ACHN (cell line): ENCODE results near the gene SUPT3H.
"Not testable (repeated sequence)": the region's sequence is repeated elsewhere in the genome, so short reads cannot be mapped to it uniquely, and the experiment has no call there.

Experiments used
- DNase-seq: peaks from one replicate; pipeline ENCODE4 v3.0.0-alpha.2; 2015
- in situ Hi-C: cut with HindIII; loops from 2 replicates; pipeline ENCODE4 v1.10.0; 2017; ENCODE audit warnings: low sequenced_read_pairs, low pct_ligation_motif_present, low pct_unique_long_range_greater_than_20kb

Gene SUPT3H

DNA sequence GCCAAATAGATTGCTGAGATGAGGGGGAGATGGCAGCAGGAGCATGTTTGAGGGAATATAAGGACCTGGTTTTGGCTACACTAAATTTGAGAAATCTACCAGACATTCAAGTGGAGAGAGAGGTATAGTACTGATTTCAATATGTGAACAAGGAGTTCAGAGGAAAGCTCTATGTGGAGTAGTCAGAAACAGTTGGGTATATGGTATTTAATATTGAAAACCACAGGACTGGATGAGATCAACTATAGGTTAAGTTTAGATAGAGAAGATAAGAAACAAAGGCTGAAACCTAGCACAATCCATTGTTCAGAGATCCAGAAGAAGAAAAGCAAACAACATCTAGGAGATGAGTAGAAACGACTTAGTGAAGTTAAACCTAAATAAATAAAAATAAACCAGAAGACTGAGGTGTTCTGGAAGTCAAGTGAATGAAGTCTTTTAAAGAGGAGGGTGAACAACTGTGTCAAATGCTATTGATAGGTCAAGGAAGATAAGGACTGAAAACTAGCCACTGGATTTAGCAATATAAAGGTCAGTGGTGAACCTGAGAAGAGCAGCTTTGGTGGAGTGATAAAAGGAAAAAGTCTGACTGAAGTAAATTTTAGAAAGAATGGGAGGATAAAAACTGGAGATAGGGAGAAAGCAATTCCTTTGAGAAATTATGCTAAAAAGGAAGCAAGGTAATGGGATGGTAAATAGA lies 170.8 kb downstream of the SUPT3H start:
- in situ Hi-C loops: no loop called here
- no peak for DNase-seq

DNA sequence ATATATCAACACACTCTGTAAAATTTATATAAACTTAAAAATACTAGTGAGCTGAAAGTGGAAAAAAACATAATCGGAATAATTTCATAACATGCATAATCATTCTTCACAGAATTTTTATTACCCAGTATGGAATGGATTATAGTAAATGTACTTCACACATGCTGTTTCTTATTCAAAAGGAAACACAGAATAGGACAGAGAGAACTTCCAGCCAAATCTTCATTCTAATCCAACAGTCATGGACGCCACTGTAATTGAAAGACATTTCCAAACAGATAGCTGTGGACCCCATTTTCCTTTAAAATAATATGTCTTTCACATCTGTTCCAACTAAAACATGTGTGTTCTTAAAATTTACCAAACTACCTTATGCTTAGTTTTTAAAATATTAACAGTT lies 176.2 kb downstream of the SUPT3H start:
- in situ Hi-C loops: no loop called here
- DNase-seq: no peak

DNA sequence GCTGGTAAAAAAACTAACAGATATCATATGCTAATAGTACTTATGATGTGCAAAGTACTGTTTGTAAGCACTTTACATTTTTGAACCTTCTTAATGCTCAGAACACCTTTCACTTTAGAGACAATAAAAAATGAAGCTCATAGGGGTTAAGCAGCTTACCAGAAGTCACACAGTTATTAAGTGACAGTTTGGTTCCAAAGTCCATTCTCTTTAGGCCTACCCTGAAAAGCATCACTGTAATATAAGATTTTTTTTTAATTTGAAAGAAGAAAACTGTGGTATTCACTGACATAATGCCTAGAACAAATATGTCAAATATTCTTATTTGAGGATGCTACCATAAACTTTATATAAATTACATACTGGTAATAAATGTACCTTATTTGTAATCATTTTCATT lies 177.2 kb downstream of the SUPT3H start:
- peak; percentile 11 for DNase-seq
- in situ Hi-C loops: no loop called here

DNA sequence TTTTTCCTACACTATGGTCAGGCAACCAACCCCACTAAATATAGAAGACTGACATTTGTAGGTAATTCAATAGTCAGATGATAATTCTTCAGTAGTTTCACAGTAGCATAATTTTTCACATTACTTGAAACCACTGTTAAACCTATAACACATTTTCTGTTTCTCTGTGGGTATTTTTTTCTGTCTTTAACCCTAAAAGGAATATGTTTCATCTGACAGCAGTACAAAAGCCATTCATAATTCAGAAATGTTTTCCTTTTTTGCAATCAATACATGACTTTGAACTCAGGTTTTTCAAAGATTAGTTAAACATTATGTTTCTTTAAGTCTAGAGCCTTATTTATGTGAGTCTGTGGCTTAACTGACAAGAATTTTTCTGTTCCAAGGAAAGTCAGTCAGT lies 178.2 kb downstream of the SUPT3H start:
- in situ Hi-C loops: no loop called here
- no peak for DNase-seq

DNA sequence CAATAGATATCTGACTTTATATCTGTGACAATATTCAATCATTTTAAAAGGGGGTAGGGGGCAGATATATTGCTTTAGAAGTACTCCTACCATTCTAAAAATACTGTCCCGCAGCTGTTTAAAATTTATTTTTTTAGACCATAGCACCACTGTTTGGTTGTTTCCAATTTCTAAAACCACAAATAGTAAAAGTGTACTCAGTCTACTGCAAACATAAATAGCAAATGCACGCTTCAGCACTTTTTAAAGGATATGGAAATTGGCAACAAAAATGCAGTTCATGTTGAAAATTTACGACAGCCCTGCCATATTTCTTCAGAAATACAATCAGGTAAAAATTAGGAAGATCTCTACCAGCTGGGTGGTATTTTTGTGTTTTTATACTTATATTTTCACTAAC lies 181.6 kb downstream of the SUPT3H start:
- in situ Hi-C loops: no loop called here
- DNase-seq: no peak

DNA sequence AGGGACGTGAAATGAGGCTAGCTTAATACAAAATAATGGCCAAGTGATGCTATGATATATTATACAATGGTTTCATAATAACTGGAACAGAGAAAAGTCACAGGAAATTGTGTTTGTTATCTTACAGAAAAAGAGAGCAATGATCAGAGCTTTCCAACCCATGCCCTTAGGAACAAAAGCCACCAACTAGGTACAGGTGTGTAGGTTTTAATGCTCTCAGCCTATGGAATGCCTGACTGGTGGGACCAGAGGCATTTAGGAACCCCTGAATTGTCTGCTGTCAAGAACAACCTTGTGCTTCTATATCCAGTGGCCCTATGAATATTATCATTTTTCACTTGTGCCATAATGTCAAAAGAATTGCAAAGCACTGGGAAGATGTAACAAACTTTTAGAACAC lies 182.6 kb downstream of the SUPT3H start:
- no peak for DNase-seq
- in situ Hi-C loops: no loop called here

DNA sequence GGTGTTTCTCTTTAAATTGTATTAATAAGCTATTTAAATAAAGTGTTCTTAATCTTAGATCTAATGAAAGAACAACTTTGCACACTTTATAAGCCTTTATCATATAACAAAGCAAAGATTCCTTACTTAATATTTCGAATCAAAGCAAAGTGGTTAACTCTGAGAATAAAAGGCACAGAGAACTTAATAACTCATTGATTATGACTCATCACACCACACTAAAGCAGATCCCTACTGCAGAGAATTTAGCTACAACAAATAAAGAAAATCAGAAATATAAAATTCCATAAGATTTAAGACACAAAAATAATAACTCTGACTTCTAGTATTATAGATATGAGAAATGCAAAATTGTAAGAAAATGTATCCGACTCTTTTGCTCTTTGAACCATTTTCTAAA lies 185.2 kb downstream of the SUPT3H start:
- in situ Hi-C loops: no loop called here

DNA sequence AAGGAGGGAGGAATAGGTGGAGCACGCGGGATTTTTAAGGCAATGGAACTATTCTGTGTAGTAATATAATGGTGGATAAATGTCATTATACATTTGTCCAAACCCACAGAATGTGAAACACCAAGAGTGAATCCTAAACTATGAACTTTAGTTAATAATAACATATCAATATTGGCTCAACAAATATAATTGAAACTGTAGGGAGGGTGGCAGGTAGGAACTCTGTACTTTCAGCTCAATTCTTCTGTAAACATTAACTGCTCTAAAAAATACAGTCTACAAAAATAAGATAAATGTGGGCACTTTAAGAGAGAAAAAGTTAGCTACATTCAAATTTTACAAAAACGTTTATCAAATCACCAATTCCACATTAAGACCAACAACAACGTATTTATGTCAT lies 186.3 kb downstream of the SUPT3H start:
- in situ Hi-C loops: no loop called here

More for the DNA sequence above, 185.2 kb downstream of the SUPT3H start:
- peak; percentile 20 for DNase-seq

DNA sequence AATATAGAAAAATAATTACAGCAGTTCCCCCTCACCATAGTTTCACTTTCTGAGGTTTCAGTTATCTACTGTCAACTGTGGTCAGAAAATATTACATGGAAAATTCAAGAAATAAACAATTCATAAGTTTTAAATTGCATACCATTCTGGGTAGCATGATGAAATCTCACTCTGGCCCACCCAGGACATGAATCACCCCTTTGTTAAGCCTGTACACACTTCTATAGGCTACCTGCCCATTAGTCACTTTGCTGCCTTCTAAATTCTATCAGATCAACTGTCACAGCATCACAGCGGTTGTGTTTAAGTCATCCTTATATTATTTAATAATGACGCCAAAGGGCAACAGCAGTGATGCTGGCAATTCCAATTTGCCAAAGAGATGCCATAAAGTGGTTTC lies 189.9 kb downstream of the SUPT3H start:
- in situ Hi-C loops: no loop called here
- DNase-seq: no peak

More for the DNA sequence above, 186.3 kb downstream of the SUPT3H start:
- DNase-seq: no peak

DNA sequence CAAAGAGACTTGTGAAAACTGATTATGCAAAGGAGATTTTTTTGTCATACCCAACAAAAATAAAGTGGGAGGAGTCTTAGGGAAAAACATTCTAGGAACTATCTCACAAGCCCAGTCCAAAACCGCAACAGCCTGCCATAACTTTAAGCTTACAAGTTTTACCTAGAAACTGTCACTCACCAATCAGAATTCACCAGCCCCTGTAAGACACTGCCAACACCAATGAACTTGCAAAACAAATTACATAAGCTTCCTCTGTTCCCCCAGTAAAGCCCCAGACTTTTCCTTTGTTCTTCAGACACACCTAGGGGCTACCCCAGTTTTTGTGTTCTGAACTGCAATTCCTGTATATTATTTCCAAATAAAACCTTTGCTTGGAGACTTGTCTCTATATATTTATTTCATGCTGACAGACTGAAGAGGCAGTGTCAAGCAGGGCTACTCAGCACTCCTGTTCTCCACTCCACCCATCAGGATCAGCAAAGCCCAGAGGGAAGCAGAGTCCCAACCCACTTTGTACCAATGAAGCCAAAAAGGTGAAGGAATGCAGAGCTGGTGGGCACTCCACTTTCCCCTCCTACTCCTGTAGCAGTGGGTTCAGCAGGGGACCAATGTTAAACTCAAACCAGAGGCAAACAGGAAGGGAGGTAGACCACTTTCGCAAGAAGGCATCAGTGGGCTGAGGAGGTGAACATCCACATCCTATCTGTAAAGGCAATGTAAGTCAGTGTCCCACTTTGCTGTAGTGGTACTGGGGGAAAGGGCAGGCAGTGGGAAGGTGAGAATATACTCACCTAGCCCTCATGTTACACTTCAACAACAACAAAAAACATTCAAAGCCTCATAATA lies 192.1 kb downstream of the SUPT3H start:
- DNase-seq: no peak
- in situ Hi-C loops: no loop called here

DNA sequence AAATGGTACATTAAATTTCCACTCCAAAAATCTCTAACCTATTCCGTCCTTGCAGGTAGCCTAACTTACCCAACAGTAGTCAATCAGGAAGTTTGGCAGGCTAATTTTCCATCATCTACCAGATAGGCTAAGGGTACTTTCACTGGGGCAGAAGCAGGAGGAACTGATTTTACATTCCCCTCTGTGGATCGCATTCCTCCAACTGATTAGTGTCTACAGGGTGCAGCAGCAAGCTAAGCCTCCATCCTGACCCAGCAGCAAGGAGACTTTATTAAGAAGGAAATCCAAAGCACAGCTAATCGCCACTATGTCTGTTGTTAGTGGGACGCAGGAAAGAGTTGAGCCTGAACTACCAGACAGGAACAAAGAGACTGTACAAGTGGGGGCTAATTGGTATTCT lies 192.8 kb downstream of the SUPT3H start:
- no peak for DNase-seq
- in situ Hi-C loops: no loop called here

DNA sequence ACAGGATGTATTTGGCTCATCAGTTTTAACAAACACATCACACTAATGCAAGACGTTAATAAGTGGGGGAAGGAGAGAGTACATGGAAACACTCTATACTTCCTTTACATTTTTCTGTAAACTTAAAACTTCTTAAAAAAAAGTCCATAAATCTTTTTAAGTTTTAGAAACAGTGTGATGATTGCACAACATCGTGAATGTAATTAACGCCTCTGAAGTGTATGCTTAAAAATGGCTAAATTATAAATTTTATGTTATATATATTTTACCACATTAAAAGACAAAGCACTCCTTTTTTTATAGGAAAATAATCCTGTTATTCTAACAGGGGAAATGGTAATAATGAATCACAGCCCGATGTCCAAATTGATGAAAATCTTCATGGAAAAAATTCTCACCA lies 193.7 kb downstream of the SUPT3H start:
- no peak for DNase-seq
- in situ Hi-C loops: no loop called here

DNA sequence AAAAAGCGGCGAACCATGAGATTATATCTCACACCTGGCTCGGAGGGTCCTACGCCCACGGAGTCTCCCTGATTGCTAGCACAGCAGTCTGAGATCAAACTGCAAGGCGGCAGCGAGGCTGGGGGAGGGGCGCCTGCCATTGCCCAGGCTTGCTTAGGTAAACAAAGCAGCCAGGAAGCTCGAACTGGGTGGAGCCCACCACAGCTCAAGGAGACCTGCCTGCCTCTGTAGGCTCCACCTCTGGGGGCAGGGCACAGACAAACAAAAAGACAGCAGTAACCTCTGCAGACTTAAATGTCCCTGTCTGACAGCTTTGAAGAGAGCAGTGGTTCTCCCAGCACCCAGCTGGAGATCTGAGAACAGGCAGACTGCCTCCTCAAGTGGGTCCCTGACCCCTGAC lies 201.4 kb downstream of the SUPT3H start:
- in situ Hi-C loops, DNase-seq: not testable (repeated sequence)

DNA sequence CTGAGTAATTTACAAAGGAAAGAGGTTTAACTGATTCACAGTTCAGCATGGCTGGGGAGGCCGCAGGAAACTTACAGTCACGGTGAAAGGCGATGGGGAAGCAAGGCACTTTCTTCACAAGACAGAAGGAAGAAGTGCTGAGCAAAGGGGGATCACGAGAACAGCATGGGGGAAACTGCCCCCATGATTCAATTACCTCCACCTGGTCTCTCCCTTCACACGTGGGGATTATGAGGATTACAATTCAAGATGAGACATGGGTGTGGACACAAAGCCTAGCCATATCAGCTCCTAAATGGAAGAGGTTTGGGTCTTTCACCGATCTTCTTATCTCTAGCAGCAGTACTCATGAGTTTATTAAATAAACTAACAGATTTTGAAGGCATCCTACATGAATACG lies 202.5 kb downstream of the SUPT3H start:
- no peak for DNase-seq
- in situ Hi-C loops: no loop called here

DNA sequence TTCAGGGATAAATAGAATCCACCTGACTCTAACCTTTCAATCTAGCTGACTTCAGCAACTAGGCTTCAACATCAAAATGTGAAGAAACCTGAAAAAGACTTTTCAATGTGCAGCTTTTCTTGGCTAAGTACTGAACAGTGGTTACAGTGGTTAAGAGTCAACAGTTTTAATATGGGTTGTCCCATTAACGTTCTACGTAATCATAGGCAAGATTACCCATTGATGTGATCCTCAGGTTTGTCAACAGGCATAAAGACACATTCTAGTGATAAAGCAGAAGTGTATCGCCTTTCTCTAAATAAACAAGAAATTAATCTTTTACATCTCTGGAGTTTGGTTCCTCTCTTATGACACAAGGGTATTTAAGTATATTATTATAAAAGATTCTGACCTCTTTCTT lies 203.7 kb downstream of the SUPT3H start:
- DNase-seq: no peak
- in situ Hi-C loops: no loop called here

DNA sequence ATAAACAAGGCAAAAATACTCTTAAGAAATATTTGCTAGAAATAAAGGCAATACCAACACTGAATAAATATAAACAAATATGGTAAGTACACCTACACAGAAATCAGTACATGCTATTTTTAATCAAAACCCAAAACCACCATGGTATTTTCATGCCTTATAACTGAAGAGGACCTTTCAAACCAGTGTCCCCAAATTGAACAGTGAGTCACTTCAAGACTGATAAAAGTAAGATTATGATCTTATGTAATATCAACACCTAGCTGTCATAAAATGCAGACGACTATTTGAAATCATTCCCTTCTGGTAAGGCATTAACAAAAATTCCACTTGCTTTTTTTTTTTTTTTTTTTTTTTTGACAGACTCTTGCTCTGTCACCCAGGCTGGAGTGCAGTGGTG lies 206.4 kb downstream of the SUPT3H start:
- in situ Hi-C loops: no loop called here
- DNase-seq: no peak

DNA sequence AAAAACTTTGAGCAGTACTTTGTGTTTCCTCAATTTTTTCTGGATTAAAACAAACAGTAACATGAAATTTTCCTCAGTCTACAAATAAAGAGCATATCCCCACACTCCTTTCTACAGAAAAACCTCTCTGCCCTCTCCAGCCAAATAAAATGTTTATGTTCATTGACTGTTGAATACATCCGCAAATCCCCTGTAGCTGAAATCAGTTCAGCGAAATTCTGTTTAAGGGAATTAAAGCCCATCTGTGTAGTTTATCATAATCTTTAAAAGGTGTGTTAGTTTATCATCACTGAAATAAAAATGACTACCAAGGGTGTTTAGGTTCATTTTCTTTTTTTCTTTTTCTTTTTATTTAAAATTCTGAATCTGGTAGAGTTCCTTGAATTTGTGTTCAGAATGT lies 207.4 kb downstream of the SUPT3H start:
- in situ Hi-C loops: no loop called here

DNA sequence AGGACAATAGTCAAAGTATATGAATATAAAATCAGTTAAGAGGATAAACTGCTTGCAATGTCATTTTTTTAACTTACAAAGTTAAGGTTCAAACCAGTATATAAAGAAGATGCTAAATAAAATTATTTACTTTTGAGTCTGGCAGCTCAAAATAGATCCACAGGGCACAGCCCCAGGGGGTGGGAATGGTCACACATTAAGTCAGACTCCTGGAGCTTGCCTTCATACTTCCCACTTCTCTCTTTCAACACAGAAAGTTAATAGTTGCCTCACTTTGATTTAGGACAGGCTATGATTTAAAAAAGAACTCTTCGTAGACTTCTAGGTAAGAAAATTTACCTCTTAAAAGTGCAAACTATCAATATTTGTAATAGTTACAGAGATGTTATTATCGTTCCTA lies 207.9 kb downstream of the SUPT3H start:
- in situ Hi-C loops: no loop called here
- no peak for DNase-seq

More for the DNA sequence above, 207.4 kb downstream of the SUPT3H start:
- DNase-seq: no peak

DNA sequence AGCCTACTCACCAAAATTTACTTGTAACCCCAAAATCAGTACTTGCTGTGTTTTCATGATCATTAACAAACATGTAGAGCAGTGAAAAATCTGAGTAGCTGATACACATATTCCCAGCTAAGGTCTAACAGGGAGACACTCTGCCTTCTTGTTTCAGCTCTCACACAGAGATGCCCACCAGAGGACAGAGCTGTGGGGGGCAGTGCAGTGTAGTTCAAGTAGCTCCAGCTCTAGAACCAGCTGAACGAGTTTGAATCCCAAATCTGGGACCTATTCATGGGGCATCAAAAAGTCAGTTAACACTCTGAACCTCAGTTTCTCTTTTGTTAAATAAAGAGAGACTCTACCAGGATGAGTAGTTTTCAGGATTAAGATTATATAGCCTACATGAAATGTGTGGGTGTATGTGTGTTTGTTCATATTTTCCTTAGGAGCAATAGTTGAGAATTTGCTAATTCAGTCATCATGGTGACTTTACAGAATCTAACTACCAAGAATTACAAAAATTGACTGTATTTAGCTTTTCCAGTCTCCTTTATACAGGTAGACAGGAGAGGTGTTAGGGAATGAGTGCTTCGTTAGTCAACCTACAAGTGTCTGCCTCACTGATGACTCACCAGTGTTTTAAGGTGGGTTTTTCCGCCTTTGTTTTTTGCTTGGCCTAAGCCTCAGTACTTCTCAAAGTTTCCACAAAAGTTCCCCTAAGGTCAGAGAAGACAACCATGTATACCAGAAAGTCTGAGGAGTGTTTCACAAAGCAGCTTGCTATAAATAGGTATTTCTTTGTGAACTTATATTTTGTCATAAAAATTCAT lies 213.6 kb downstream of the SUPT3H start:
- in situ Hi-C loops: no loop called here
- no peak for DNase-seq
